Gastroesophageal sphincter (tissue), 3 donors: Measurements from ENCODE around the gene FOXO6.

Experiments used
- POLR2A ChIP-seq, 2 donors: fragments of 450-650 bp; IDR thresholded peaks; one replicate each; pipeline ENCODE4 v1.6.1; 2017; ENCODE audit warnings: antibody characterized with exemption in 2 of 2, mild to moderate bottlenecking in 2 of 2, moderate library complexity in 1 of 2
- TF ChIP-seq, protein P1 (sequence below), 4 experiments: fragments of 200-600 bp in 2 of 4; fragments of 450-650 bp in 2 of 4; sonication (generic) in 1 of 4; IDR thresholded peaks; one replicate each; pipeline ENCODE4 v1.5.1; 2017 to 2019; ENCODE audit warnings: antibody characterized with exemption in 4 of 4, mild to moderate bottlenecking in 2 of 4, moderate library complexity in 2 of 4

DNA sequence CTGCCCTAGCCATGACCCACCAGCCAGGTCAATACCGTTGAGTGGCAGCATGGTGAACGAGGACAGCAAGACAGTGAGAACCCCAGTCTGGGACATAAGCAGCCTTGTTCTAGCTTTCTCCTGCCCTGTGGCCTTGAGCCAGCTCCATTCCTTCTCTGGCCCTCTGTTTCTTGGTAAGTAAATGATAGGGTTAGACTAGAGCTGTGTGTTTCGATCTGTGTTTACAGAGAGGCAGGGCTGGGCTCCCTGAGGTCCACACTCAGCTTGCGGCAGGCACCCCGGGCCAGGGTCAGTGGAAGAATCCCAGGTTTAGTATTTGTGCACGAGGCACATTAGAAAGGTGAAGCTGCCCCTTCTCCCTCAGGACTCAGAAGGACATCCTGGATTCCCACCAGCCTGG lies 27.3 kb downstream of the FOXO6 start:
- TF ChIP-seq, protein P1, sequence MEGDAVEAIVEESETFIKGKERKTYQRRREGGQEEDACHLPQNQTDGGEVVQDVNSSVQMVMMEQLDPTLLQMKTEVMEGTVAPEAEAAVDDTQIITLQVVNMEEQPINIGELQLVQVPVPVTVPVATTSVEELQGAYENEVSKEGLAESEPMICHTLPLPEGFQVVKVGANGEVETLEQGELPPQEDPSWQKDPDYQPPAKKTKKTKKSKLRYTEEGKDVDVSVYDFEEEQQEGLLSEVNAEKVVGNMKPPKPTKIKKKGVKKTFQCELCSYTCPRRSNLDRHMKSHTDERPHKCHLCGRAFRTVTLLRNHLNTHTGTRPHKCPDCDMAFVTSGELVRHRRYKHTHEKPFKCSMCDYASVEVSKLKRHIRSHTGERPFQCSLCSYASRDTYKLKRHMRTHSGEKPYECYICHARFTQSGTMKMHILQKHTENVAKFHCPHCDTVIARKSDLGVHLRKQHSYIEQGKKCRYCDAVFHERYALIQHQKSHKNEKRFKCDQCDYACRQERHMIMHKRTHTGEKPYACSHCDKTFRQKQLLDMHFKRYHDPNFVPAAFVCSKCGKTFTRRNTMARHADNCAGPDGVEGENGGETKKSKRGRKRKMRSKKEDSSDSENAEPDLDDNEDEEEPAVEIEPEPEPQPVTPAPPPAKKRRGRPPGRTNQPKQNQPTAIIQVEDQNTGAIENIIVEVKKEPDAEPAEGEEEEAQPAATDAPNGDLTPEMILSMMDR (IDR thresholded peaks at IDR 0.05), result no peak
- TF ChIP-seq POLR2A (IDR thresholded peaks at IDR 0.05), result no peak
